Endodermal cell (in vitro differentiated cells): ENCODE measurements around the gene PPP2R5E. TPM values are rescaled to one million over a fixed set of nuclear protein-coding genes. Genes with fewer than 3 reads are reported as not detected.

ENCODE experiments used
- DNase-seq: peaks from one replicate; pipeline ENCODE4 v3.0.0-alpha.2; 2017
- H3K27ac ChIP-seq: 2 replicates; pipeline ENCODE4 v1.5.1; 2013; ENCODE audit warnings: mild to moderate bottlenecking, low read depth, low read length, moderate library complexity
- H3K27me3 ChIP-seq: 2 replicates; pipeline ENCODE4 v1.6.1; 2013; ENCODE audit warnings: mild to moderate bottlenecking, low read length, moderate library complexity; ENCODE audit not compliant: insufficient read depth, control insufficient read depth, poor library complexity, severe bottlenecking
- H3K36me3 ChIP-seq: 2 replicates; pipeline ENCODE4 v1.7.0; 2013; ENCODE audit warnings: mild to moderate bottlenecking, low read length, moderate library complexity; ENCODE audit not compliant: control insufficient read depth, insufficient read depth
- H3K4me1 ChIP-seq: one replicate; pipeline ENCODE4 v1.7.0; 2013; ENCODE audit warnings: low read length; ENCODE audit not compliant: control insufficient read depth, insufficient read depth
- H3K4me3 ChIP-seq: 2 replicates; pipeline ENCODE4 v1.5.1; 2013; ENCODE audit warnings: mild to moderate bottlenecking, low read length, moderate library complexity
- H3K9ac ChIP-seq: 2 replicates; pipeline ENCODE4 v1.6.1; 2013; ENCODE audit warnings: mild to moderate bottlenecking, low read length, moderate library complexity; ENCODE audit not compliant: poor library complexity, severe bottlenecking; ENCODE audit errors: extremely low read depth
- H3K9me3 ChIP-seq: 2 replicates; pipeline ENCODE4 v1.6.1; 2013; ENCODE audit warnings: mild to moderate bottlenecking, low read length, moderate library complexity; ENCODE audit not compliant: control insufficient read depth
- H3K27ac Mint-ChIP-seq: 2 replicates; pipeline ENCODE4 v1.8.0; 2020; ENCODE audit warnings: mixed read lengths
- H3K27me3 Mint-ChIP-seq: 2 replicates; pipeline ENCODE4 v1.8.0; 2021; ENCODE audit warnings: mild to moderate bottlenecking, mixed read lengths; ENCODE audit not compliant: insufficient read depth
- H3K36me3 Mint-ChIP-seq: 2 replicates; pipeline ENCODE4 v1.8.0; 2020; ENCODE audit warnings: low read depth, mixed read lengths
- H3K4me1 Mint-ChIP-seq: 2 replicates; pipeline ENCODE4 v1.8.0; 2020; ENCODE audit warnings: mixed read lengths
- H3K4me3 Mint-ChIP-seq: 2 replicates; pipeline ENCODE4 v1.8.0; 2020; ENCODE audit warnings: mild to moderate bottlenecking, moderate library complexity, mixed read lengths
- H3K9me3 Mint-ChIP-seq: 2 replicates; pipeline ENCODE4 v1.8.0; 2020; ENCODE audit warnings: mild to moderate bottlenecking, mixed read lengths
- CTCF ChIP-seq: fragments of 200-600 bp; sonication (generic); conservative IDR thresholded peaks from 2 replicates; pipeline ENCODE4 v1.5.0; 2021; ENCODE audit warnings: antibody characterized with exemption, mild to moderate bottlenecking
- WGBS, 2 experiments: methylation state at CpG; one replicate each; pipeline versions ENCODE4 v1.1.5 to v1.1.7; 2013; ENCODE audit warnings: missing lambda C conversion rate in 2 of 2, mixed read lengths in 1 of 2; ENCODE audit not compliant: insufficient coverage in 1 of 2, insufficient read length in 1 of 2; 5-methylcytosine and 5-hydroxymethylcytosine counted together
- total RNA-seq, 2 donors: library from RNA; stranded (reverse); fragmentation: NEBNext Ultra II Directional in 1 of 2; extraction: Animal tissue kit (Norgen Biotek cat#: 25700) in 1 of 2; gene quantifications; 2 replicates in 1 of 2; 3 replicates in 1 of 2; pipeline ENCODE4 v1.2.1, GENCODE V29; 2021

Gene PPP2R5E
- total RNA-seq, 2 donors from 2014 or later, result 61.1 to 63.8 TPM

GRCh38 chr14:63398952-63399351 is 144.2 kb downstream of the PPP2R5E start:
- Histone ChIP-seq H3K9me3 (peaks cover 12% of the 10 kb centered on the region), H3K4me3 (no peak overlapping the region), H3K9ac (no peak overlapping the region), H3K27me3 (no peaks in the 10 kb centered on the region), H3K36me3 (peaks cover 35% of the 10 kb centered on the region), H3K4me1 (no peaks in the 10 kb centered on the region), H3K27ac (no peak overlapping the region)
- H3K4me1 Mint-ChIP-seq, result peaks cover 6% of the 10 kb centered on the region
- H3K4me3 Mint-ChIP-seq, result no peak overlapping the region
- no peaks in the 10 kb centered on the region for H3K27me3 Mint-ChIP-seq
- no peak for DNase-seq
- peaks cover 42% of the 10 kb centered on the region for H3K36me3 Mint-ChIP-seq
- WGBS, 2 experiments, result 94 to 95% methylated on average over 3 of the region's 3 CpGs
- H3K27ac Mint-ChIP-seq, result no peak overlapping the region
- peaks cover 11% of the 10 kb centered on the region for H3K9me3 Mint-ChIP-seq
- no peak for TF ChIP-seq CTCF

- no peak overlapping the region for H3K4me3 ChIP-seq
- H3K4me1 Mint-ChIP-seq, result peaks cover 4% of the 10 kb centered on the region
- DNase-seq, result no peak
- H3K27me3 Mint-ChIP-seq, result no peaks in the 10 kb centered on the region
- no peaks in the 10 kb centered on the region for H3K4me1 ChIP-seq
- peaks cover 12% of the 10 kb centered on the region for H3K9me3 ChIP-seq
- H3K36me3 ChIP-seq, result peaks cover 66% of the 10 kb centered on the region
- H3K9ac ChIP-seq, result no peak overlapping the region
- 89% methylated on average over 1 of the region's 1 CpG; no CpG with 5 or more reads in 1 of the 2 experiments for whole genome bisulfite sequencing, 2 experiments
- no peak overlapping the region for H3K27ac ChIP-seq
- H3K36me3 Mint-ChIP-seq, result peaks cover 64% of the 10 kb centered on the region
- no peaks in the 10 kb centered on the region for H3K27me3 ChIP-seq
- peaks cover 11% of the 10 kb centered on the region for H3K9me3 Mint-ChIP-seq
- no peak overlapping the region for H3K4me3 Mint-ChIP-seq
- H3K27ac Mint-ChIP-seq, result no peak overlapping the region
- TF ChIP-seq CTCF, result no peak
Observed at GRCh38 chr14:63394841-63395240, 148.3 kb downstream of the PPP2R5E start.

GRCh38 chr14:63394432-63394831 is 148.7 kb downstream of the PPP2R5E start:
- no peaks in the 10 kb centered on the region for H3K27me3 Mint-ChIP-seq
- DNase-seq, result no peak
- TF ChIP-seq CTCF, result no peak
- Histone ChIP-seq H3K27ac (no peak overlapping the region), H3K36me3 (peaks cover 66% of the 10 kb centered on the region), H3K9me3 (peaks cover 9% of the 10 kb centered on the region), H3K4me1 (no peaks in the 10 kb centered on the region), H3K9ac (no peak overlapping the region), H3K4me3 (no peak overlapping the region), H3K27me3 (no peaks in the 10 kb centered on the region)
- H3K4me3 Mint-ChIP-seq, result no peak overlapping the region
- 100% methylated on average over 2 of the region's 2 CpGs; no CpG with 5 or more reads in 1 of the 2 experiments for WGBS, 2 experiments
- H3K9me3 Mint-ChIP-seq, result peaks cover 8% of the 10 kb centered on the region
- H3K4me1 Mint-ChIP-seq, result peaks cover 4% of the 10 kb centered on the region
- peaks cover 60% of the 10 kb centered on the region for H3K36me3 Mint-ChIP-seq
- H3K27ac Mint-ChIP-seq, result no peak overlapping the region
